Fibroblast of lung (primary cell): ENCODE data around the gene C10orf67.

Experiments used
- EZH2 ChIP-seq: IDR thresholded peaks from 2 replicates; pipeline ENCODE4 v1.5.1; 2012; ENCODE audit warnings: low read length, control low read depth, mild to moderate bottlenecking; ENCODE audit errors: missing control alignments
- TF ChIP-seq, protein P1 (sequence below), 2 donors: IDR thresholded peaks in 1 of 2; conservative IDR thresholded peaks in 1 of 2; 1 replicate in 1 of 2; 2 replicates in 1 of 2; pipeline ENCODE4 v1.5.1; 2011 to 2012; ENCODE audit warnings: low read length in 2 of 2, control low read depth in 1 of 2, inconsistent platforms in 1 of 2, low read depth in 1 of 2, mild to moderate bottlenecking in 1 of 2

- TF ChIP-seq, protein P1, sequence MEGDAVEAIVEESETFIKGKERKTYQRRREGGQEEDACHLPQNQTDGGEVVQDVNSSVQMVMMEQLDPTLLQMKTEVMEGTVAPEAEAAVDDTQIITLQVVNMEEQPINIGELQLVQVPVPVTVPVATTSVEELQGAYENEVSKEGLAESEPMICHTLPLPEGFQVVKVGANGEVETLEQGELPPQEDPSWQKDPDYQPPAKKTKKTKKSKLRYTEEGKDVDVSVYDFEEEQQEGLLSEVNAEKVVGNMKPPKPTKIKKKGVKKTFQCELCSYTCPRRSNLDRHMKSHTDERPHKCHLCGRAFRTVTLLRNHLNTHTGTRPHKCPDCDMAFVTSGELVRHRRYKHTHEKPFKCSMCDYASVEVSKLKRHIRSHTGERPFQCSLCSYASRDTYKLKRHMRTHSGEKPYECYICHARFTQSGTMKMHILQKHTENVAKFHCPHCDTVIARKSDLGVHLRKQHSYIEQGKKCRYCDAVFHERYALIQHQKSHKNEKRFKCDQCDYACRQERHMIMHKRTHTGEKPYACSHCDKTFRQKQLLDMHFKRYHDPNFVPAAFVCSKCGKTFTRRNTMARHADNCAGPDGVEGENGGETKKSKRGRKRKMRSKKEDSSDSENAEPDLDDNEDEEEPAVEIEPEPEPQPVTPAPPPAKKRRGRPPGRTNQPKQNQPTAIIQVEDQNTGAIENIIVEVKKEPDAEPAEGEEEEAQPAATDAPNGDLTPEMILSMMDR (conservative IDR thresholded peaks at IDR 0.05 in 1 of 2, IDR thresholded peaks at IDR 0.05 in 1 of 2; ENCODE audit: low read depth in 1 of 2, low read length in 2 of 2): no peak
- no peak for TF ChIP-seq EZH2
Measured at GRCh38 chr10:23343591-23344240, 881 bp downstream of the C10orf67 start.
